Activated T-cell treated with anti-CD3 and anti-CD28 coated beads, Interleukin-2, amount 50 U/mL, for 48 hours (primary cell): ENCODE results near the gene ASPSCR1.

Experiments
- DNase-seq, 2 experiments: peaks; one replicate each; pipeline ENCODE4 v3.0.0-alpha.2; 2020

Gene ASPSCR1

GRCh38 chr17:82059272-82060000, 82.0 kb downstream of the ASPSCR1 start:
- DNase-seq: no peak

GRCh38 chr17:82060001-82060380, 82.6 kb downstream of the ASPSCR1 start:
- DNase-seq: no peak

- no peak for DNase-seq
Measured at GRCh38 chr17:82060614-82061013, 83.2 kb downstream of the ASPSCR1 start.

- DNase-seq: no peak
Measured at GRCh38 chr17:82061047-82061925, 83.9 kb downstream of the ASPSCR1 start.

GRCh38 chr17:82062076-82062983, 84.9 kb downstream of the ASPSCR1 start:
- DNase-seq: no peak

GRCh38 chr17:82062984-82063368, 85.5 kb downstream of the ASPSCR1 start:
- no peak for DNase-seq

GRCh38 chr17:82063424-82064415, 86.3 kb downstream of the ASPSCR1 start:
- no peak for DNase-seq

GRCh38 chr17:82064433-82065192, 87.2 kb downstream of the ASPSCR1 start:
- DNase-seq: no peak

GRCh38 chr17:82065193-82065637, 87.8 kb downstream of the ASPSCR1 start:
- DNase-seq: peak in 1 of 2 experiments; percentile 51

GRCh38 chr17:82065638-82066303, 88.3 kb downstream of the ASPSCR1 start, which contains the start of gene DUS1L:
DUS1L (minus strand) TSS chr17:82065804; CDS start chr17:82065059, 745 bp downstream.
- DNase-seq: peak; percentile 80 to 86
